ENCODE data around the gene TRPM1.

Gene TRPM1

GRCh38 chr15:30963681-30964080 is 137.8 kb downstream of the TRPM1 start:
- peaks cover 25% of the 10 kb centered on the region for H3K36me3 ChIP-seq (replicated peaks; ENCODE audit: insufficient read depth, low read length)
- no peaks in the 10 kb centered on the region for H3F3A ChIP-seq (ENCODE audit: insufficient read depth, low read length)
- H3K27ac ChIP-seq (ENCODE audit: low read length): no peak overlapping the region
- H3K9ac ChIP-seq (ENCODE audit: low read length): no peak overlapping the region
- TF ChIP-seq EZH2phosphoT487 (IDR thresholded peaks at IDR 0.05; ENCODE audit: low read length): no peak
- no peak for DNase-seq
- no peaks in the 10 kb centered on the region for H3K9me3 ChIP-seq (replicated peaks; ENCODE audit: insufficient read depth, low read length)
- H3K9me2 ChIP-seq (replicated peaks; ENCODE audit: insufficient read depth, low read length): no peaks in the 10 kb centered on the region
- no peaks in the 10 kb centered on the region for H4K20me1 ChIP-seq (ENCODE audit: insufficient read depth, low read length)
- no peak overlapping the region for H2AFZ ChIP-seq (ENCODE audit: low read length)
- H3K4me2 ChIP-seq (ENCODE audit: low read depth, low read length): no peak overlapping the region
- H3K4me1 ChIP-seq (ENCODE audit: low read length): no peaks in the 10 kb centered on the region
- H3K4me3 ChIP-seq (ENCODE audit: low read length): no peak overlapping the region
- H3K79me2 ChIP-seq (ENCODE audit: low read length): peaks cover 72% of the 10 kb centered on the region
- H3K27me3 ChIP-seq (replicated peaks; ENCODE audit: insufficient read depth, low read length): no peaks in the 10 kb centered on the region

- Histone ChIP-seq H3K79me2 (ENCODE audit: low read length) (peaks cover 75% of the 10 kb centered on the region), H3K27ac (ENCODE audit: low read length) (no peak overlapping the region), H3K4me1 (ENCODE audit: low read length) (no peaks in the 10 kb centered on the region), H3K27me3 (replicated peaks; ENCODE audit: insufficient read depth, low read length) (no peaks in the 10 kb centered on the region), H3K36me3 (replicated peaks; ENCODE audit: insufficient read depth, low read length) (peaks cover 31% of the 10 kb centered on the region), H3F3A (ENCODE audit: insufficient read depth, low read length) (no peaks in the 10 kb centered on the region), H2AFZ (ENCODE audit: low read length) (no peak overlapping the region), H3K9ac (ENCODE audit: low read length) (no peak overlapping the region), H3K9me2 (replicated peaks; ENCODE audit: insufficient read depth, low read length) (no peaks in the 10 kb centered on the region), H3K9me3 (replicated peaks; ENCODE audit: insufficient read depth, low read length) (no peaks in the 10 kb centered on the region), H4K20me1 (ENCODE audit: insufficient read depth, low read length) (no peaks in the 10 kb centered on the region), H3K4me3 (ENCODE audit: low read length) (no peak overlapping the region), H3K4me2 (ENCODE audit: low read depth, low read length) (no peak overlapping the region)
- TF ChIP-seq EZH2 (optimal IDR thresholded peaks at IDR 0.05; ENCODE audit: low read depth, low read length): no peak
- TF ChIP-seq EZH2phosphoT487 (IDR thresholded peaks at IDR 0.05; ENCODE audit: low read length): no peak
- TF ChIP-seq CTCF (IDR thresholded peaks at IDR 0.05; ENCODE audit: low read length): no peak
- DNase-seq: no peak
These were observed 138.9 kb downstream of the TRPM1 start for GRCh38 chr15:30962659-30963058.

GRCh38 chr15:30962079-30962478 is 139.4 kb downstream of the TRPM1 start:
- no peaks in the 10 kb centered on the region for H3F3A ChIP-seq (ENCODE audit: insufficient read depth, low read length)
- peaks cover 72% of the 10 kb centered on the region for H3K79me2 ChIP-seq (ENCODE audit: low read length)
- H2AFZ ChIP-seq (ENCODE audit: low read length): no peak overlapping the region
- H3K9me3 ChIP-seq (replicated peaks; ENCODE audit: insufficient read depth, low read length): no peaks in the 10 kb centered on the region
- H4K20me1 ChIP-seq (ENCODE audit: insufficient read depth, low read length): no peaks in the 10 kb centered on the region
- H3K27me3 ChIP-seq (replicated peaks; ENCODE audit: insufficient read depth, low read length): no peaks in the 10 kb centered on the region
- H3K27ac ChIP-seq (ENCODE audit: low read length): no peak overlapping the region
- H3K4me3 ChIP-seq (ENCODE audit: low read length): no peak overlapping the region
- H3K4me1 ChIP-seq (ENCODE audit: low read length): no peaks in the 10 kb centered on the region
- H3K9me2 ChIP-seq (replicated peaks; ENCODE audit: insufficient read depth, low read length): no peaks in the 10 kb centered on the region
- H3K4me2 ChIP-seq (ENCODE audit: low read depth, low read length): no peak overlapping the region
- TF ChIP-seq CTCF (IDR thresholded peaks at IDR 0.05; ENCODE audit: low read length): no peak
- TF ChIP-seq EZH2 (optimal IDR thresholded peaks at IDR 0.05; ENCODE audit: low read depth, low read length): no peak
- no peak for TF ChIP-seq EZH2phosphoT487 (IDR thresholded peaks at IDR 0.05; ENCODE audit: low read length)
- no peak for DNase-seq
- H3K36me3 ChIP-seq (replicated peaks; ENCODE audit: insufficient read depth, low read length): peaks cover 31% of the 10 kb centered on the region
- no peak overlapping the region for H3K9ac ChIP-seq (ENCODE audit: low read length)

GRCh38 chr15:30958219-30958618 is 143.3 kb downstream of the TRPM1 start:
- TF ChIP-seq CTCF (IDR thresholded peaks at IDR 0.05; ENCODE audit: low read length): no peak
- TF ChIP-seq EZH2 (optimal IDR thresholded peaks at IDR 0.05; ENCODE audit: low read depth, low read length): no peak
- TF ChIP-seq EZH2phosphoT487 (IDR thresholded peaks at IDR 0.05; ENCODE audit: low read length): no peak
- Histone ChIP-seq H3K36me3 (replicated peaks; ENCODE audit: insufficient read depth, low read length) (peaks cover 42% of the 10 kb centered on the region), H3K27ac (ENCODE audit: low read length) (no peak overlapping the region), H3K9me2 (replicated peaks; ENCODE audit: insufficient read depth, low read length) (no peaks in the 10 kb centered on the region), H3K27me3 (replicated peaks; ENCODE audit: insufficient read depth, low read length) (no peaks in the 10 kb centered on the region), H3K4me2 (ENCODE audit: low read depth, low read length) (no peak overlapping the region), H3K9ac (ENCODE audit: low read length) (no peak overlapping the region), H3K79me2 (ENCODE audit: low read length) (peaks cover 64% of the 10 kb centered on the region), H3K4me3 (ENCODE audit: low read length) (no peak overlapping the region), H3F3A (ENCODE audit: insufficient read depth, low read length) (no peaks in the 10 kb centered on the region), H3K4me1 (ENCODE audit: low read length) (no peaks in the 10 kb centered on the region), H3K9me3 (replicated peaks; ENCODE audit: insufficient read depth, low read length) (no peaks in the 10 kb centered on the region), H4K20me1 (ENCODE audit: insufficient read depth, low read length) (no peaks in the 10 kb centered on the region), H2AFZ (ENCODE audit: low read length) (no peak overlapping the region)
- no peak for DNase-seq
